HG03378 (cell line): ENCODE data around the gene MFRP.
A peak's percentile ranks its signal among the peaks of the same experiment; 100 is the strongest.

ENCODE experiments used
- ATAC-seq: cut with Tn5 transposase; IDR thresholded peaks from one replicate; pipeline ENCODE4 v1.9.1; 2021; ENCODE audit warnings: mild to moderate bottlenecking, moderate library complexity; ENCODE audit not compliant: unreplicated experiment

The MFRP gene

DNA sequence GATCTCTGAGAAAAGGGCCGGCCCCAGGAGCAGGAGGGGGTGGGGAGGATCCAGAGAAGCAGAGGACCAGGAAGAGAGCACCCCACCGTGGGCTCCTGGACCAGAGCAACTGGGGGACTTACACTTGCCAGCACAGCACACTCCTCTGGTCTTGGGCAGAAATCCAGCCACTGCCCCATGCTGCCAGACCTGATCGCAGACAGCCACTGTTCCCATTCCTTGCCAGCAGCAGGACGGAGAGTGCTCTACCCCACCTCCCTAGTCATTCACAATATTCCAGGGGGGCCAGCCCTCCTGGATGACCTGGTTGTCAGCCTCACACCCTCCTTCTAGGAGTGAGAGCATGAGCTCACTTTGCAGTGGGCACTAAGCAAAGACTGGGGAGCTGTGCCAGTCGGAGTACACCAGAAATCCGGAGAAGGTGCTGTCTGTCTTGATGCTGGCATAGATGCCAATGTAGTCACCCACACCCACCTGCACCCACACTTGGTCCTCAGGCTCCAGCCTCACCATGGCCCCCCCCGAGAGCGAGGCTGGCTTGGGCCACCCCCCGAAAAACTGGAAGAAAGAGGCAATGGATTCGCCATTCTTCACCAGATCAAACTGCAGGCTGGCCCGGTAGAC, 7.4 kb downstream of the MFRP start:
- no peak for ATAC-seq

DNA sequence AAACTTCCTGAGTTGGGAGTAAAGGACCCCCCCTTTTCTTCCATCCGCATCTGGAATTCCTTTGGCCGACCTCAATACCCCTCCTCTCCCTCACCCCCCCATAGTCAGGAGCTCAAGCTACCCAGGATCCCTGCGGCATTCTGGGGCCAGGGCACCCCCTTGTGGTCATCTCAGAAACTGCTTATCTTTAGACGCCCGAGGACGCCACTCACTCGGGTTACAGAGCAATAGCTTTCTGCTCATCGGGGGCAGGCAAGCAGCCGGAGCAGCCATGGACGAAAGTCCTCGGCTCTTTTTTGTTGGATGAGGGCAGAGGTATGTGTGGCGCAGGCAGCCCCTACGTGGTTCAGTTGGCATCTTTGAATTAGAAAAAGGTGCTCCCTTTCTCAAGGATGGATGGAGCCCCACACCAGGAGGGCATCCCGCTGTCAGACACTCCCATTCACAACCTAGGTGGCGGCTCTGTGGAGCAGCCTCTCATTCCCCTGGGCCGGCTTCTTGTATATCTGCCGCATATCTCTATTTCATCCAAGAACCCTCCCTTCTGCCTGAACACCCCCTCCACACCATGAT, 8.1 kb downstream of the MFRP start:
- no peak for ATAC-seq

DNA sequence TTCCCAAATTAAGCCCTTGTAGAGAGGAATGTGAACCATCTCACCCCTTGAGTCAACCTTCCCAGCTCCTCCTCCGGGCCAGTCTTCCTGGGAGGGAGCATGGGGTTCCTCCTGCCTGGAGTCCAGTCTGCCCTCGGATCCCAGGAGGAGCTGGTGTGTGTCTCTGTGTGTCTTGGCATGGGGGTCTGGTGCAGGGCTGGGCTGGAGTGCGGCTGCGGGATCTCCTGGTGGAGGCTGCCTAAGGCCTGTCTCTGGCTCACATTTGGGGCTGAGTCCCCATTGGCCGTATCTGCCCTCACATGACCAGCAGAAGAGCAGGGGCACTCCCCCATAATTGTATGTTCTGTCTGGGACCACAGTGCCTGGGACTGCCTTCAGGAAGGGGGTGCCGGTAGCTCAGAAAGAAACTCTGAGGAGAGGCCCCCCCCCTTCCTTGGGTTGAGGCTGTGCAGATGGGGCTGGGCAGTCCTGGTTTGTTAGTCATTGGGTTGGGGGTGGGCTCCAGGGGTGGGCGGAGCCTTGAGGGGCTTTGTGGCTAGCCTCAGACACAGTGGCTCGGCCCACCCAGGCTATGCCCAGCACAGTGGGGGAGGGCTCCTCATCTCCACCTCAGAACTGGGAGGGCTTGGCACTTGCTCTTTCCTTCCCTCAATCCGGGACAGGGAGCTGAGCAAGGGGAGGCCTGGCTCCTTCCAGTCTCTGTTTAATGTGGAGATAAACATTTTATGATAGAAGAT, 8.8 kb downstream of the MFRP start:
- ATAC-seq = no peak

DNA sequence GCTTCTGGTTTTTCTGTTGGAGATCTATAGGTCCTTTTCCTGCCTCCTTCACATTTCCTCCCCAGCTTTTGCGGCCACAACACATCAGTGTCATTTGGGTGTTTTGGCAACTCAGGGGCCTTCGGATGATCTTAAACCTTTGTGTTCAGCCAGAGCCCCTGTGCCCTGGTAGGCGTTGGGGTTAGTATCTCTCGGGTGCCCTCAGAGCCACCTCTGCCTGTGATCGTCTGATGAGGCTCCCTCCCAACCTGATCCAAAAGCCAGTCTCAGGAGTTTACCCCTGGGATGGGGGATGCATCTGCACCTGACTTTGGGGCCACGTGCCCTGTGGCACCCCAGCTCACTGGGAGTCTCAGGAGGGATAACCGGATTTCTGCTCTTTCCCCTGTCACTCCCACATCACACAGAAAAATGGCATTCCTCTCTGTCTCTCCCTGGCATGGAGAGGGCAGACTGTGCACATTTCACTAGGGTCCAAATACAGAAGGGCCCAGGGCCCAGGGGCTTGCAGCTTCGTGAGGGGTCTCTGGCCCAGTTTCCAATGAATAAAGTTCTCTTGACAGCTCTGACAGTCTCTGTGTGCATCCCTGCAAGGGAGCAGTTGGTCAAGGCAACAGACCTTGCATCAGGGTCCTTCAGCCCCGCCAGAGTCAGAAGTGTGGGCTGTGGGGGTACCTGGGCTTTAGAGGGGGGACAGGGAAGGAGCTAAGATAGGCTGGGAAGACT, 9.6 kb downstream of the MFRP start:
- ATAC-seq = no peak

GRCh38 chr11:119335655-119336543, 10.6 kb downstream of the MFRP start:
- ATAC-seq = no peak

GRCh38 chr11:119335091-119335654, 11.3 kb downstream of the MFRP start:
- no peak for ATAC-seq

- ATAC-seq = peak; percentile 91
These were observed 12.2 kb downstream of the MFRP start, which contains the start of gene RNF26 for GRCh38 chr11:119334174-119334930. Gene RNF26, plus strand, starts transcription at chr11:119334527. Its CDS starts 596 bp downstream, at chr11:119335123.

DNA sequence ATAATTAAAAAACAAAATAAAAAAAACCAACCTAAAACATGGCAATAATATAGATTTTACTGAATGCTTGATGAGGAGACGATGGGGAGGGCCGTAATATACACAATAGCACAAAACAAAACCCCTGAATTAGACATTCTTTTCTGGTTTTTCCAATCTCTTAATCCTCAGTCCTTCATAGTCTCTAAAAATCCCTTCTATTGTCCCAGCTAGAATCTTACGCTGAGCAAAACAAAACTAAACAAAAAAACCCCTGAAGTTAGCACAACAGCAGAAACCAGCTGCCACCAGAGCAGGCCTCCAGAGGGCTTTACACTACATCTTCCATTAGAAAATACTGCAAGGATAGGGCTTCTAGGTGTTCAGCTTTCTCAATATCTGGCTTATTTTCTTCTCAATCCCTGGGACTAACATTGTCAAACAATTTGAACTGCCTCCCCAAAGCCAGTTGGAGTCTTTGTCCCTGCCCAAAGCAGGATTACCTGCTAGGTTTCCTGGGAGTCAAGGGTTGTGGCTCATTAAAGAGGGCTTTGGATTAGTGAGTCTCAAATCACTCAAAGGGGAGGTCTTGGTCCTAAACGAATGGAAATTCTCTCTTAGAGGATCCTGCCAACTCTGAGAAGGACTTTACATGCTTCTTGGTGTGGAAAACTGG, 14.3 kb downstream of the MFRP start:
- ATAC-seq = no peak

GRCh38 chr11:119330237-119330636, 16.3 kb downstream of the MFRP start:
- ATAC-seq = no peak

DNA sequence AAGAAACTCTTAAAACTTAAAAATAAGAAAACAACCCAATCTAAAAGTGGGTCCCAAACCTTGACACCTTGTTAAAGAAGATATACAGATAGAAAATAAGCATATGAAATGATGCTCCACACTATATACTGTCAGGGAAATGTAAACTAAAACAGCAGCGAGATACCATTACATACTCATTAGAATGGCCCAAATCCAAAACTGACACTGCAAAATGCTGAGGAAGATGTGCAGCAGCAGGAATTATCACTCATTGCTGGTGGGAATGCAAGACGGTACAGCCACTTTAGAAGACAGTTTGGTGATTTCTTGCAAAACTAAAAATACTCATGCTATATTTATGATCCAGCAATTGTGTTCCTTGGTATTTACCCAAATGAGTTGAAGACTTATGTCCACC, 17.2 kb downstream of the MFRP start:
- ATAC-seq = no peak

DNA sequence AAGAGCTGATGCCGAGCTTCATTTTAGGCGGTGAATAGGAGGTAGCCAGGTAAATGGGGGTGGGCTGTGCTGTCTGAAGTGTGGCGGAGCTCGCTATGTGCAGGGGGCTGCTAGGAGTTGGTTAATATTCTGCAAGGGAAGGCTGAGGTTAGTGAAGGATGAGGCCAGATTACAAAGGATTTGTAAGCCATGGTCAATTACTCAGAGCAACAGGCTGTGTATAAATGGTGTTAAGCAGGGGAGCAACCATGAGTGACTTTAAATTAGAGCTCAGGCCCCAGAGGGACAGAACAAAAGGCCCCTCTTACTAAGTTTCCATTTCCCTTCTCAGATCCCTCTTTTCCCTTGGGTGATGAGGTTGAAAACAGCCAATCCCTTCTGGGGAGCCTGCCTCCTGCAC, 22.3 kb downstream of the MFRP start:
- ATAC-seq = no peak

DNA sequence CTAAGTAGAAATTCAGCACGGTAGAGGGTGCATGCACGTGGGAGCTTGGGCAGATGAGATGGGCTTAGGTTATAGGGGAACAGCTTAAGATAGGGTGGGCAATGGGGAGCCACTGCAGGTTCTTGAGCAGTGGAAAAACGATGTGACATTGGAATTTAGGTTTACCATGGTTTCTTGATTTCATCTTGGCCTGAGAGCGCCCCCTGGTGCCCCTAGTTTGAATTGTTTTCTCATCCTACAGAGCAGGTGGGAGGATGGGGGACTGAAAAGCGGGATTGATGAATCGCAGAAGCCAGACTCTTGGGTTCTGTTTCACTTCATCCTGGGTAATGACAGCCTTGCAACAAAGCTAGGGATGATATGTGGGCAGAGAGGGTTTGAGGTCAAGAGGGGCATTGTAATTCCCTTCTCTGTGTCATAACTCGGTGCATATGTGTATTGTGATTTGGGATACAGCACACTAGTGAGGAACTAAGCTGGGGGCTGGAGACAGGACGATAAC, 22.9 kb downstream of the MFRP start:
- no peak for ATAC-seq

DNA sequence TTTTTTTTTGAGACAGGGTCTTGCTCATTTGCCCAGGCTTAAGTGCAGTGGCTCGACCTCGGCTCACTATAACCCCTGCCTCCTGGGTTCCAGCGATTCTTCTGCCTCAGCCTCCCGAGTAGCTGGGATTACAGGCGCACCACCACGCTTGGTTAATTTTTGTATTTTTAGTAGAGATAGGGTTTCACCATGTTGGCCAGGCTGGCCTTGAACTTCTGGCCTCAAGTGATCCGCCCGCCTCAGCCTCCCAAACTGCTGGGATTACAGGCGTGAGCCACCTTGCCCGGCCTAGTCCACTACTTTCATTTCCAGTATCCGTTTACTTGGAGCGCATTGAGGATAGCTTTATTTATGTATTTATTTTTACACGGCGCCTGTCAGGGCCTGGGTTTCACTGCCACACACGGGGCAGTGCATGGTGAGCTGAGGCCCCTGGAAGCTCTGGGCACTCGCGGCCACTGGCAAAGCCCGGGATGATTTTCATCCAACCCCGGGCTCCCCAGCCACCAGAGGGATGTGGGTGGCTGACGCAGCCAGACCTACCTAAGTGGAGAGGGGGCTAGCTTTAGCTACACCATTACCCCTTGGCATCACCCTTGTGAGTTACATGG, 23.5 kb downstream of the MFRP start:
- ATAC-seq = no peak

GRCh38 chr11:119322360-119322739, 24.2 kb downstream of the MFRP start:
- no peak for ATAC-seq

GRCh38 chr11:119320776-119321524, 25.6 kb downstream of the MFRP start:
- peak; percentile 43 for ATAC-seq

DNA sequence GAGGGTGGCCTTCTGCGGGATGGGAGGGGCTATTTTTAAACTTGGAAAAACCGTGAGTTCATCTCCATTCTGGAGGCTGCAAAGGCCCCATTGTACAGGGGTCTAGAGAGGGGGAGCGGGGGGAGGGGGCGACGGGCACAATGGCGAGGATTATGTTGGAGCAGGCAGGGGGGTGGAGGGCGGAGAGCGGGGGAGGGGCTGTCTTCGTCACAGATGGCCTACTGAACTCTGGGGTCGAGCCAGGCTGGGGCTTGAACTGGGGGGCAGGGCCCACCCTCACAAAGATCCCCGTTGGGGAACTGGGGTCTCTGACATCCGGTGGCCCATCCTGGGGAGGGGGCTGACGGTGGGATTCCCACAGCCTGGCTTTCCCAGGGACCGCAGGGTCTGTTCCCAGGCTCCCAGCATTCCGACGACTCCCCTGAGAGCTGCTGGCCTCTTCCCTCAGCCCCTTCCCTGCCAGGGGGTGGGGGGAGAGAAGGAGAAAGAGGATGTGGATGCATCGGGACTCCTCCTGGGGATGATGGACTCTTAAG, 26.2 kb downstream of the MFRP start:
- ATAC-seq = no peak

- no peak for ATAC-seq
These were observed 26.7 kb downstream of the MFRP start for GRCh38 chr11:119319700-119320239.
